Keratinocyte (primary cell): Measurements from ENCODE around the gene DPP8. TPM values are rescaled to one million over a fixed set of nuclear protein-coding genes. Genes with fewer than 3 reads are reported as not detected.

Experiments used
- DNase-seq: peaks from one replicate; pipeline ENCODE4 v3.0.0-alpha.2; 2011; ENCODE audit warnings: low read depth, missing footprints, low spot score
- FAIRE-seq: peaks from 2 replicates; lab custom pipeline; 2011; peaks lifted over from hg19 to GRCh38; lab: Jason Lieb, UNC
- H2AFZ ChIP-seq: 2 replicates; pipeline ENCODE4 v1.6.0; 2012; ENCODE audit warnings: low read length, control low read depth, inconsistent platforms; ENCODE audit not compliant: control insufficient read depth
- H3K27ac ChIP-seq: 2 replicates; pipeline ENCODE4 v1.5.1; 2011; ENCODE audit warnings: low read length; ENCODE audit not compliant: control insufficient read depth, insufficient read depth
- H3K27me3 ChIP-seq: 3 replicates; pipeline ENCODE4 v1.6.0; 2011; ENCODE audit warnings: low read length; ENCODE audit not compliant: control insufficient read depth, insufficient read depth; ENCODE audit errors: extremely low read depth
- H3K36me3 ChIP-seq, 2 experiments: 2 replicates in 1 of 2; 3 replicates in 1 of 2; pipeline ENCODE4 v1.5.1; 2011; ENCODE audit warnings: low read length in 2 of 2, mild to moderate bottlenecking in 1 of 2; ENCODE audit not compliant: control insufficient read depth in 2 of 2, insufficient read depth in 2 of 2; ENCODE audit errors: extremely low read depth in 1 of 2
- H3K4me1 ChIP-seq: 3 replicates; pipeline ENCODE4 v1.5.1; 2011; ENCODE audit warnings: low read length; ENCODE audit not compliant: control insufficient read depth, insufficient read depth; ENCODE audit errors: extremely low read depth
- H3K4me2 ChIP-seq: 3 replicates; pipeline ENCODE4 v1.6.0; 2011; ENCODE audit warnings: low read depth, low read length; ENCODE audit not compliant: control insufficient read depth, insufficient read depth; ENCODE audit errors: extremely low read depth
- H3K4me3 ChIP-seq, 3 experiments: fragments of 200-600 bp in 1 of 3; sonication (generic) in 1 of 3; 2 replicates in 2 of 3; 3 replicates in 1 of 3; pipeline ENCODE4 v1.5.1; 2011 to 2016; ENCODE audit warnings: low read length in 3 of 3, mild to moderate bottlenecking in 3 of 3, control low read depth in 2 of 3, inconsistent platforms in 1 of 3, low read depth in 1 of 3, mixed read lengths in 1 of 3, mixed run types in 1 of 3, moderate library complexity in 1 of 3; ENCODE audit not compliant: control insufficient read depth in 2 of 3, insufficient read depth in 2 of 3; ENCODE audit errors: extremely low read depth in 1 of 3
- H3K79me2 ChIP-seq: 2 replicates; pipeline ENCODE4 v1.6.0; 2012; ENCODE audit warnings: low read length; ENCODE audit not compliant: control insufficient read depth, insufficient read depth
- H3K9ac ChIP-seq: 3 replicates; pipeline ENCODE4 v1.6.0; 2011; ENCODE audit warnings: low read length; ENCODE audit not compliant: control insufficient read depth, insufficient read depth; ENCODE audit errors: extremely low read depth
- H3K9me1 ChIP-seq: 3 replicates; pipeline ENCODE4 v1.6.0; 2011; ENCODE audit warnings: low read length; ENCODE audit not compliant: control insufficient read depth, insufficient read depth; ENCODE audit errors: extremely low read depth
- H3K9me3 ChIP-seq: 2 replicates; pipeline ENCODE4 v1.5.1; 2012; ENCODE audit warnings: low read depth, low read length; ENCODE audit not compliant: control insufficient read depth
- H4K20me1 ChIP-seq: 3 replicates; pipeline ENCODE4 v1.6.0; 2011; ENCODE audit warnings: low read length; ENCODE audit not compliant: control insufficient read depth, insufficient read depth; ENCODE audit errors: extremely low read depth
- CTCF ChIP-seq, 3 experiments: IDR thresholded peaks in 1 of 3; conservative IDR thresholded peaks in 1 of 3; optimal IDR thresholded peaks in 1 of 3; 2 replicates in 2 of 3; 3 replicates in 1 of 3; pipeline versions ENCODE3 to v1.5.1; 2011; ENCODE audit warnings: low read length in 3 of 3, mild to moderate bottlenecking in 3 of 3, moderate library complexity in 2 of 3, control low read depth in 1 of 3, inconsistent platforms in 1 of 3; ENCODE audit not compliant: insufficient read depth in 2 of 3; ENCODE audit errors: extremely low read depth in 1 of 3
- EZH2 ChIP-seq: IDR thresholded peaks from one replicate; pipeline ENCODE4 v1.6.1; 2012; ENCODE audit warnings: inconsistent platforms, mild to moderate bottlenecking, low read length, moderate library complexity
- dilution Hi-C: fragments of 300-500 bp; cut with MboI; formaldehyde crosslinking; loops from one replicate; pipeline ENCODE4 v1.7.0; 2020; ENCODE audit warnings: low sequenced_read_pairs; ENCODE audit not compliant: extremely low pct_ligation_motif_present
- polyA plus RNA-seq, 5 experiments: library from polyadenylated mRNA; depleted of rRNA in 3 of 5; stranded (reverse) in 3 of 5; stranded (forward) in 1 of 5; unstranded in 1 of 5; fragments of >200 nt; gene quantifications; 1 replicate in 1 of 5; 2 replicates in 3 of 5; 3 replicates in 1 of 5; pipeline versions ENCODE4 v1.2.1 to v1.2.3, GENCODE V29; 2011 to 2012; ENCODE audit warnings: missing spikeins in 2 of 5, low read depth in 1 of 5, low replicate concordance in 1 of 5

The DPP8 gene
- polyA plus RNA-seq, 1 donor (not counting 4 experiments of a cell fraction or from before 2014, with no cell fraction given): 21.6 TPM

- dilution Hi-C loops: no loop called here
- no peaks in the 10 kb centered on the region for H3K27me3 ChIP-seq
- H3K4me1 ChIP-seq: no peaks in the 10 kb centered on the region
- no peak overlapping the region for H3K9ac ChIP-seq
- no peak overlapping the region for H2AFZ ChIP-seq
- H3K4me2 ChIP-seq: no peak overlapping the region
- no peak for FAIRE-seq
- DNase-seq: no peak
- H3K4me3 ChIP-seq: no peak overlapping the region
- no peak overlapping the region for H3K27ac ChIP-seq
- H3K9me1 ChIP-seq: no peaks in the 10 kb centered on the region
- TF ChIP-seq CTCF (optimal IDR thresholded peaks at IDR 0.05 in 1 of 3, IDR thresholded peaks at IDR 0.05 in 1 of 3, conservative IDR thresholded peaks at IDR 0.05 in 1 of 3; ENCODE audit: extremely low read depth in 1 of 3, insufficient read depth in 2 of 3, low read length in 3 of 3) (no peak), EZH2 (no peak)
- H4K20me1 ChIP-seq: no peaks in the 10 kb centered on the region
- no peaks in the 10 kb centered on the region for H3K9me3 ChIP-seq
- no peaks in the 10 kb centered on the region for H3K79me2 ChIP-seq
- H3K36me3 ChIP-seq: peaks cover 8 to 16% of the 10 kb centered on the region in 2 experiments
These were observed 32.6 kb downstream of the DPP8 start for GRCh38 chr15:65484876-65485275.

- no peak for DNase-seq
- dilution Hi-C loops: no loop called here
- Histone ChIP-seq H3K27ac (no peak overlapping the region), H3K4me1 (no peaks in the 10 kb centered on the region), H3K4me3 (no peak overlapping the region), H3K9ac (no peak overlapping the region), H3K36me3 (peaks cover 7 to 12% of the 10 kb centered on the region in 2 experiments), H3K27me3 (no peaks in the 10 kb centered on the region), H4K20me1 (no peaks in the 10 kb centered on the region), H2AFZ (no peak overlapping the region), H3K9me1 (no peaks in the 10 kb centered on the region), H3K4me2 (no peak overlapping the region), H3K79me2 (no peaks in the 10 kb centered on the region), H3K9me3 (no peaks in the 10 kb centered on the region)
- no peak for FAIRE-seq
- no peak for TF ChIP-seq CTCF (optimal IDR thresholded peaks at IDR 0.05 in 1 of 3, IDR thresholded peaks at IDR 0.05 in 1 of 3, conservative IDR thresholded peaks at IDR 0.05 in 1 of 3; ENCODE audit: extremely low read depth in 1 of 3, insufficient read depth in 2 of 3, low read length in 3 of 3)
- no peak for TF ChIP-seq EZH2
These were observed 40.6 kb downstream of the DPP8 start for GRCh38 chr15:65476903-65477302.
